Dermis microvascular lymphatic vessel endothelial cell (primary cell): Measurements from ENCODE around the gene SRP9. TPM values are rescaled to one million over a fixed set of nuclear protein-coding genes. Genes with fewer than 3 reads are reported as not detected.
A peak's percentile ranks its signal among the peaks of the same experiment; 100 is the strongest.
"Not testable (repeated sequence)": the region's sequence is repeated elsewhere in the genome, so short reads cannot be mapped to it uniquely, and the experiment has no call there.

ENCODE experiments used
- DNase-seq, 2 donors: peaks; one replicate each; pipeline versions ENCODE4 v3.0.0 to v3.0.0-alpha.2; 2010; ENCODE audit warnings: low read depth in 2 of 2
- total RNA-seq: library from RNA; depleted of rRNA; stranded (reverse); fragments of >200 nt; gene quantifications from 2 replicates; pipeline ENCODE4 v1.2.1, GENCODE V29; 2014

SRP9 gene
- total RNA-seq, 1 donor from 2014 or later = 199 TPM

- DNase-seq = no peak
Observed at GRCh38 chr1:225814381-225814780, 36.8 kb downstream of the SRP9 start.

DNA sequence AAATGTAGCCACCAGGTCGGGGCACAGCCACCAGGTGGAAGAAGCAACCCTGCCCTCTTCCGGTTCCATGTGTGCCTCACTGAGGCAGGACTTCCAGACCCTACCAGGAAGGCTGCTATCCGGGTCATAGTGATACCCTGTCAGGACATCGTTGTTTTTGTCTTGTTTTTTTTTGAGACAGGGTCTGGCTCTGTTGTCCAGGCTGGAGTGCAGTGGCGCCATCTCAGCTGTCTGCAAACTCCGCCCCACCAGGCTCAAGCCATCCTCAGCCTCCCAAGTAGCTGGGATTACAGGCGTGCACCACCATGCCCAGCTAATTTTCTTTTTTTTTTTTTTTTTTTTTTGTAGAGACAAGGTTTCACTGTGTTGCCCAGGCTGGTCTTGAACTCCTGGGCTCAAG lies 37.5 kb downstream of the SRP9 start:
- not testable (repeated sequence) for DNase-seq

DNA sequence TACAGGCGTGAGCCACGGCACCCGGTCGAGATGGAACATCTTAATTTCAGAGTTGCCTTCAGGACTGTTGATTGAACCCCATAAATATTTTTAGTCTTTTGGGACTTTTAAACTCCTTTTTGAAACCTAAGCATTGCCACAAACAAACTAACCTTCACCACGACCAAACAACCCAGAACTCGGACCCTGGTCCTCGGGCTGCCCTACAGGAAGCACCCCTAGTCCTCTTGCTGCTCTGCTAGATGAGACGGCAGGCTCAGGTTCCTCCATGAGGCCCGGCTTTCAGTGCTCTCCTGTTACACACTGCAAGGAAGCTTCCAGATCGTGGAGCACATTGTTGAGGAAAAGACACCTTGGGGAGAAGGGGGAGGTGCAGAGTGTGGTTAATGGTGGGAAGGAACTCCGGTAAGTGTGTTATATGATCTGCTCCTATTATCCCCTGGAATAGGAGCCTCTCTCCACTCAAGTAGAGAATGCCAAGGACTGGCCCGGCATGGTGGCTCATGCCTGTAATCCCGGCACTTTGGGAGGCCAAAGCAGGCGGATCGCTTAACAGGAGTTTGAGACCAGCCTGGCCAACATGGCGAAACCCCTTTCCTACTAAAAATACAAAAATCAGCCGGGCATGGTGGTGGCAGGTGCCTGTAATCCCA lies 38.0 kb downstream of the SRP9 start:
- DNase-seq = no peak

DNA sequence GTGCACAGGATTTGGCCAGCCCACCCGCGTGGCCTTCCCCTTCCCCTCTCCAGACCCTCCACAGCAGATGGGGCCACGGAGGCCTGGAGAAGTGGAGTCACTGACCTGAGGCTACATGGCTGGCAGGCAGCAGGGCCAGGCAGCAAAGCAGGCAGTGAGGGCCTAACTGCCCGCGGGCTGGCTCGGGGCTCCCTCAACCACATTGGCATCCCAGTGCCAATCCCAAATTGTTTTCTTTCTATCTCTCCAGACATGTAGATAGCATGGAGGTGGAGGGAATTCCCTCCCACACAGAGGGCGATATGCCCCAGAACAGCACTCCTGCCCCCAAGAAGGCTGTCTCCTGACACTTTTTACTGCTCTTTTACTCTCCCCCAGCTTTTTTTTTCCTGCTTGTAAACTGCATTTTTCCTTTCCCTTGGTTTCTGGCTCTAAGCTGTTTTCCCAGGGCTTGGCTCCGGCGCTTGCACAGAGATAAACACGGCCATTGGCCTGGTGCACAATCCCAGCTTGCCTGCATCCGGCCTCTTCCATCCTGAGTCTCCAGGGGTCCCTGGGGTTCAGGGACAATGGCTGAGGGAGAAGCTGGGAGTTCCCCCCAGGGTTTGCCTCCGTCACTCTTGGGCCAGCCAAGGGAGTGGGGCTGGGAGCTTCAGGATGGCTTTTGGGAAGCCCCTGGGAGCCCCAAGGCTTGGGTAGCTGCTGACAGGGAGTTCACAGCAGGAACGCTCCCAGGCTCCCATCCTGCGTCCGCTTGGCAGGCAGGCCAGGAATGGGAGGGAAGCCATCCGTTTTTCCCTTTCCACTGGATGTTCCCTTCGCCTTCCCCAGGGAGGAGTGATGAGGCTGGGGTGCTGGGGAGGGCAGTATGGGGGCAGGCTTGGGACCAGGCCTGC lies 39.3 kb downstream of the SRP9 start:
- peak; percentile 83 to 84 for DNase-seq

- peak; percentile 75 to 80 for DNase-seq
Observed at GRCh38 chr1:225817611-225818061, 40.0 kb downstream of the SRP9 start.

DNA sequence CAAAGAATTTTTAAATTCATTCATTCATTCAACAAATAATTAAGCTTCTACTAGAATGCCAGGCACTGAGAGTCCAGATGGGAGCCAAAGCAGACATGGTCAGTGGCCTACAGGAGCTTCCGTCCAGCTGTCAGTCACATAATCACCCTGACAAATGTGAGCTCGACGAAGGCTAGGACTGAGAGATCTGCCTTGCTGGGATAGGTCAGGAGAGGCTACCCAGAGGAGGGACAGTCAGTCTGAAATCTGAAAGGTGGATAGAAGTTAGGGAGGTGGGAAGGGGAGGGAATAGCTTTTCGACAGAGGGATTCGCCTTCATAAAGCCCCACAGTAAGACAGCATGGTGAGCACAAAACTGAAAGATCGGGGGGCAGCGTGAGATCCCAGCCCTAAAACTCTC lies 40.6 kb downstream of the SRP9 start:
- no peak for DNase-seq

- no peak for DNase-seq
Observed at GRCh38 chr1:225819346-225820192, 41.9 kb downstream of the SRP9 start.

- DNase-seq = no peak
Observed at GRCh38 chr1:225820522-225821120, 43.0 kb downstream of the SRP9 start.

- no peak for DNase-seq
Observed at GRCh38 chr1:225822655-225823403, 45.2 kb downstream of the SRP9 start.

DNA sequence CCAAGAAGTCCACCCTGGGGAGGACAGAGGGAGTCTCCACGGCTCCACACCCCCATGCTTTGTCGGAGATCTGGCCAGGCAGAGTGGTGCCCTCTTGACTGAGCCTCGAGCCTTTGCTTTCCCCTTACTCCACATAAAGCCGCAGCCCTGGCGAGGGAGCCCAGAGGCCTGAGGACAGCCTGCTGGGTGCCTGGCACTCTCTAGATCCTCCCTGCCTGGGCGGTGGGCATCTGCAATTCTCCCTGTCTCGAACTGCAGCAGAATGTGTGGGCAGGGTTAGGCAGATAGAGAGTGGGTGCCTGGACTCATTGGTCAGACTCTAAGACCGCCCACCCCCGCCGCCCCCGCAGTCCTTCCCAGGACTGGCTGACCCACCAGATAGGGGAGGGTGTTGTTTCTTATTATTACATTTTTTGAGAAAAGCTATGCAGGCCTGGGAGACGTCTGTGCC lies 46.2 kb downstream of the SRP9 start:
- DNase-seq = no peak

GRCh38 chr1:225824533-225824941 lies 46.9 kb downstream of the SRP9 start:
- DNase-seq = no peak

GRCh38 chr1:225825078-225825477 lies 47.5 kb downstream of the SRP9 start:
- no peak for DNase-seq

- no peak for DNase-seq
Observed at GRCh38 chr1:225825607-225826007, 48.0 kb downstream of the SRP9 start.

DNA sequence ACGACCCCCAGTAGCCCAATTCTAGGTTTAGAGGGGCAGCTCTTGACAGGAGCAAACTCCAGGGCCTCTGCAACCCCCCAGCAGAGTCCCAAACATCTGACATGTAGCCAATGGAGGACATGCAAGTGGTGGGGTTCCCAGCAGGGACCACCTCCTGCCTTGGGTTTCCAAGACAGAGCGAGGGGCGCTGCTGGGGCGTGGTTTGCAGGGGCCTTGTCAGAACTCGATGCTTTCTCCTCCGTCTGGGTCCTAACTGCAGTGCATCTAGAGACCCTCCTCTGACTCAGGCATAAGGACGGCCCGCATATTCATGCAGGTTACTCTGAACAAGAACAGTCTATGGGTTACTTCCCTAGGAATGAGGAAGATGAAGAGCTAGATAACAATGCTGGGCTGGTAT lies 49.5 kb downstream of the SRP9 start:
- DNase-seq = no peak

GRCh38 chr1:225828706-225829345 lies 51.2 kb downstream of the SRP9 start:
- no peak for DNase-seq

GRCh38 chr1:225830841-225831240 lies 53.2 kb downstream of the SRP9 start:
- DNase-seq = no peak

GRCh38 chr1:225834417-225835329 lies 57.0 kb downstream of the SRP9 start:
- no peak for DNase-seq

- no peak for DNase-seq
Observed at GRCh38 chr1:225835856-225836255, 58.2 kb downstream of the SRP9 start.

- DNase-seq = not testable (repeated sequence)
Observed at GRCh38 chr1:225836296-225836695, 58.7 kb downstream of the SRP9 start.
